CD4-positive, alpha-beta T cell (primary cell): Measurements from ENCODE around the gene PLCL1. TPM values are rescaled to one million over a fixed set of nuclear protein-coding genes. Genes with fewer than 3 reads are reported as not detected.
A peak's percentile ranks its signal among the peaks of the same experiment; 100 is the strongest.

ENCODE experiments used
- ATAC-seq: fragments of 200-7000 bp; cut with Tn5 transposase; one replicate; pipeline ENCODE4 v1.10.0; 2022; ENCODE audit warnings: mild to moderate bottlenecking; ENCODE audit not compliant: poor library complexity
- CTCF ChIA-PET: fragments of 350-600 bp; sonication (Branson Sonifier 250); formaldehyde crosslinking; loops from one replicate; lab custom pipeline; 2021; ENCODE audit warnings: antibody characterized with exemption, inconsistent platforms; lab: Charles Lee
- POLR2A ChIA-PET: fragments of 350-600 bp; sonication (Branson Sonifier 250); formaldehyde crosslinking; loops from one replicate; lab custom pipeline; 2021; ENCODE audit warnings: antibody characterized with exemption, inconsistent platforms; lab: Charles Lee
- DNase-seq, 14 experiments: peaks; one replicate each; pipeline ENCODE4 v3.0.0-alpha.2; 2013 to 2020; ENCODE audit warnings: mixed read lengths in 2 of 14
- H3K27ac ChIP-seq, 2 donors: one replicate each; pipeline versions ENCODE4 v1.5.1 to v1.7.0; 2013; ENCODE audit warnings: low read length in 2 of 2, low read depth in 1 of 2, mild to moderate bottlenecking in 1 of 2
- H3K27me3 ChIP-seq, 2 experiments: 1 replicate in 1 of 2; 2 replicates in 1 of 2; pipeline versions ENCODE4 v1.6.1 to v1.7.0; 2013; ENCODE audit warnings: low read length in 2 of 2, control low read depth in 1 of 2, mild to moderate bottlenecking in 1 of 2, moderate library complexity in 1 of 2; ENCODE audit not compliant: insufficient read depth in 2 of 2, control insufficient read depth in 1 of 2
- H3K36me3 ChIP-seq: one replicate; pipeline ENCODE4 v1.6.1; 2013; ENCODE audit warnings: low read length, control low read depth; ENCODE audit not compliant: insufficient read depth
- H3K4me1 ChIP-seq: one replicate; pipeline ENCODE4 v1.6.1; 2013; ENCODE audit warnings: low read length, control low read depth; ENCODE audit not compliant: insufficient read depth
- H3K4me3 ChIP-seq: one replicate; pipeline ENCODE4 v1.5.1; 2013; ENCODE audit warnings: mild to moderate bottlenecking, low read length, moderate library complexity
- H3K9me3 ChIP-seq, 2 experiments: 1 replicate in 1 of 2; 2 replicates in 1 of 2; pipeline versions ENCODE4 v1.6.1 to v1.7.0; 2013; ENCODE audit warnings: low read length in 2 of 2, mild to moderate bottlenecking in 2 of 2, control low read depth in 1 of 2, moderate library complexity in 1 of 2; ENCODE audit not compliant: control insufficient read depth in 1 of 2, insufficient read depth in 1 of 2
- H3K27ac Mint-ChIP-seq: one replicate; pipeline ENCODE4 v1.8.0; 2020; ENCODE audit warnings: mixed read lengths
- H3K27me3 Mint-ChIP-seq: one replicate; pipeline ENCODE4 v1.8.0; 2021; ENCODE audit warnings: mixed read lengths
- H3K36me3 Mint-ChIP-seq: one replicate; pipeline ENCODE4 v1.8.0; 2021; ENCODE audit warnings: low read depth, mixed read lengths
- H3K4me1 Mint-ChIP-seq: one replicate; pipeline ENCODE4 v1.8.0; 2021; ENCODE audit warnings: low read depth, mixed read lengths
- H3K4me3 Mint-ChIP-seq: one replicate; pipeline ENCODE4 v1.8.0; 2020; ENCODE audit warnings: mild to moderate bottlenecking, mixed read lengths
- H3K9me3 Mint-ChIP-seq: one replicate; pipeline ENCODE4 v1.8.0; 2020; ENCODE audit warnings: mixed read lengths
- intact Hi-C, 2 experiments: fragments of 100-400 bp; cut with DNase I in 1 of 2; cut with micrococcal nuclease in 1 of 2; formaldehyde crosslinking; loops; one replicate each; pipeline versions ENCODE4 v1.15.1 to v1.9.0; 2023 to 2025; cut with DNase I, micrococcal nuclease
- total RNA-seq, 174 experiments: library from RNA in 2 of 174; stranded (reverse) in 2 of 174; gene quantifications; one replicate each; pipeline ENCODE4 v1.2.3 and lab custom pipeline; 2021 to 2026
- TF ChIP-seq, protein P1 (sequence below): fragments of 200-600 bp; IDR thresholded peaks from one replicate; pipeline ENCODE4 v1.8.0; 2022; ENCODE audit warnings: antibody characterized with exemption, mild to moderate bottlenecking

The PLCL1 gene
- total RNA-seq, 2 experiments from 2014 or later, result 27.0 to 28.3 TPM

DNA sequence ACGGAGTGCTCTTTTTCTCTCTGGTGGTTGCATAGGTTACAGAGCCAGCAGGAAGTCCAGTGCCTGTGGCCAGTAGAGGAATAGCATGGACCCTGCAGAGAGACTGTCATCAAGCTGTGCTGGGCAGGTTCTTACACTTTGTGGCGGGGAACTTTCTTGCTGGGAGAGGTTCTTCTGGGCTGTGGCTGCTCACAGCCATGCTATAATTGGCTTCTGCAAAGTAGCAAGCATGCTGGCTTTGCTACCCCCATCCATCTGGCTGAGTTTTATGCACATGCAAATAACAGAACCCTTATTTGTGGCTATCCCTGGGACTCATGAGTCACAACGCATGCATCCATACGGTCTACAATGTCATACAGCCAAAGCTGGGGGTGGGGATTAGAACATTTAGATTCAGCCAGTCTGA, 68.9 kb downstream of the PLCL1 start:
- no peak for DNase-seq
- H3K4me3 ChIP-seq, result no peak overlapping the region
- no peaks in the 10 kb centered on the region for H3K36me3 ChIP-seq
- Mint-ChIP-seq H3K4me3 (no peak overlapping the region), H3K36me3 (no peaks in the 10 kb centered on the region), H3K9me3 (no peaks in the 10 kb centered on the region), H3K4me1 (peaks cover 82% of the 10 kb centered on the region), H3K27me3 (no peaks in the 10 kb centered on the region), H3K27ac (no peak overlapping the region)
- CTCF ChIA-PET, result no interaction called here
- H3K4me1 ChIP-seq, result peaks cover 33% of the 10 kb centered on the region
- ATAC-seq, result no peak
- TF ChIP-seq, protein P1, sequence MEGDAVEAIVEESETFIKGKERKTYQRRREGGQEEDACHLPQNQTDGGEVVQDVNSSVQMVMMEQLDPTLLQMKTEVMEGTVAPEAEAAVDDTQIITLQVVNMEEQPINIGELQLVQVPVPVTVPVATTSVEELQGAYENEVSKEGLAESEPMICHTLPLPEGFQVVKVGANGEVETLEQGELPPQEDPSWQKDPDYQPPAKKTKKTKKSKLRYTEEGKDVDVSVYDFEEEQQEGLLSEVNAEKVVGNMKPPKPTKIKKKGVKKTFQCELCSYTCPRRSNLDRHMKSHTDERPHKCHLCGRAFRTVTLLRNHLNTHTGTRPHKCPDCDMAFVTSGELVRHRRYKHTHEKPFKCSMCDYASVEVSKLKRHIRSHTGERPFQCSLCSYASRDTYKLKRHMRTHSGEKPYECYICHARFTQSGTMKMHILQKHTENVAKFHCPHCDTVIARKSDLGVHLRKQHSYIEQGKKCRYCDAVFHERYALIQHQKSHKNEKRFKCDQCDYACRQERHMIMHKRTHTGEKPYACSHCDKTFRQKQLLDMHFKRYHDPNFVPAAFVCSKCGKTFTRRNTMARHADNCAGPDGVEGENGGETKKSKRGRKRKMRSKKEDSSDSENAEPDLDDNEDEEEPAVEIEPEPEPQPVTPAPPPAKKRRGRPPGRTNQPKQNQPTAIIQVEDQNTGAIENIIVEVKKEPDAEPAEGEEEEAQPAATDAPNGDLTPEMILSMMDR, result no peak
- POLR2A ChIA-PET, result interaction anchor here (2.3 kb wide), 1 partner anchor 18 kb away, joined by 4 read pairs; no protein-coding TSS in a partner anchor
- no peaks in the 10 kb centered on the region for H3K27me3 ChIP-seq
- intact Hi-C loops, result loop anchor here (5.0 kb wide), 2 partner anchors 36 to 66 kb away; no protein-coding TSS in a partner anchor
- no peak overlapping the region for H3K27ac ChIP-seq
- no peaks in the 10 kb centered on the region for H3K9me3 ChIP-seq

GRCh38 chr2:197875763-197876162, 71.4 kb downstream of the PLCL1 start:
- intact Hi-C loops, result no loop called here
- DNase-seq, result no peak
- ChIA-PET CTCF (no interaction called here), POLR2A (interaction anchor here (0.8 kb wide), 1 partner anchor 12 kb away, joined by 3 read pairs; no protein-coding TSS in a partner anchor)
- H3K36me3 Mint-ChIP-seq, result no peaks in the 10 kb centered on the region
- H3K27ac ChIP-seq, result no peak overlapping the region
- TF ChIP-seq, protein P1, result no peak
- peak overlapping the region; percentile 7 for H3K27ac Mint-ChIP-seq
- H3K4me1 ChIP-seq, result peaks cover 19% of the 10 kb centered on the region
- H3K27me3 ChIP-seq, result no peaks in the 10 kb centered on the region
- no peaks in the 10 kb centered on the region for H3K9me3 Mint-ChIP-seq
- no peaks in the 10 kb centered on the region for H3K27me3 Mint-ChIP-seq
- no peak overlapping the region for H3K4me3 Mint-ChIP-seq
- no peak overlapping the region for H3K4me3 ChIP-seq
- H3K4me1 Mint-ChIP-seq, result peaks cover 79% of the 10 kb centered on the region
- ATAC-seq, result no peak
- no peaks in the 10 kb centered on the region for H3K36me3 ChIP-seq
- no peaks in the 10 kb centered on the region for H3K9me3 ChIP-seq

- Histone ChIP-seq H3K9me3 (no peaks in the 10 kb centered on the region), H3K4me1 (peaks cover 13% of the 10 kb centered on the region), H3K27ac (no peak overlapping the region), H3K27me3 (no peaks in the 10 kb centered on the region), H3K4me3 (no peak overlapping the region), H3K36me3 (no peaks in the 10 kb centered on the region)
- TF ChIP-seq, protein P1, result no peak
- Mint-ChIP-seq H3K9me3 (no peaks in the 10 kb centered on the region), H3K27ac (no peak overlapping the region), H3K27me3 (no peaks in the 10 kb centered on the region), H3K4me1 (peaks cover 78% of the 10 kb centered on the region), H3K36me3 (no peaks in the 10 kb centered on the region), H3K4me3 (no peak overlapping the region)
- no peak for ATAC-seq
- POLR2A ChIA-PET, result interaction anchor here (0.6 to 1.2 kb wide), 2 partner anchors 10 to 15 kb away, joined by 3 read pairs; no protein-coding TSS in a partner anchor
- CTCF ChIA-PET, result interaction anchor here (0.6 kb wide), 1 partner anchor 38 kb away, joined by 3 read pairs; no protein-coding TSS in a partner anchor
- intact Hi-C loops, result no loop called here
- no peak for DNase-seq
These were observed 72.1 kb downstream of the PLCL1 start for GRCh38 chr2:197876524-197876923.
